ENCODE measurements around the gene SDF2.

The SDF2 gene

GRCh38 chr17:28648698-28649097, 13.0 kb downstream of the SDF2 start:
- ATAC-seq = no peak

GRCh38 chr17:28646039-28646754, 15.5 kb downstream of the SDF2 start:
- no peak for ATAC-seq
- no peak for TF ChIP-seq BACH2 (CRISPR knock-in tag; IDR thresholded peaks at IDR 0.05; ENCODE audit: borderline replicate concordance)
- TF ChIP-seq CSDC2 (CRISPR knock-in tag; IDR thresholded peaks at IDR 0.05) = no peak
- TF ChIP-seq ARNTL (CRISPR knock-in tag; IDR thresholded peaks at IDR 0.05; ENCODE audit: borderline replicate concordance, low read depth) = no peak
- no peak for TF ChIP-seq PPARA (CRISPR knock-in tag; IDR thresholded peaks at IDR 0.05; ENCODE audit: borderline replicate concordance)
- no peak for TF ChIP-seq ZNF565 (CRISPR knock-in tag; conservative IDR thresholded peaks at IDR 0.05; ENCODE audit: low read depth)
- TF ChIP-seq RARB (CRISPR knock-in tag; IDR thresholded peaks at IDR 0.05) = no peak
- no peak for TF ChIP-seq TSHZ2 (CRISPR knock-in tag; IDR thresholded peaks at IDR 0.05)
- no peak for TF ChIP-seq ZNF70 (CRISPR knock-in tag; IDR thresholded peaks at IDR 0.05)

More at GRCh38 chr17:28648698-28649097, 13.0 kb downstream of the SDF2 start:
- no peak for TF ChIP-seq ESRRG (CRISPR knock-in tag; IDR thresholded peaks at IDR 0.05)
- TF ChIP-seq CSDC2 (CRISPR knock-in tag; IDR thresholded peaks at IDR 0.05) = no peak
- no peak for TF ChIP-seq GLIS3 (CRISPR knock-in tag; IDR thresholded peaks at IDR 0.05)
- TF ChIP-seq ZNF70 (CRISPR knock-in tag; IDR thresholded peaks at IDR 0.05) = no peak
- no peak for TF ChIP-seq POU6F1 (CRISPR knock-in tag; IDR thresholded peaks at IDR 0.05; ENCODE audit: borderline replicate concordance, low read depth)
- TF ChIP-seq BACH2 (CRISPR knock-in tag; IDR thresholded peaks at IDR 0.05; ENCODE audit: borderline replicate concordance) = no peak
- TF ChIP-seq PPARA (CRISPR knock-in tag; IDR thresholded peaks at IDR 0.05; ENCODE audit: borderline replicate concordance) = no peak
- TF ChIP-seq ZC3H10 (CRISPR knock-in tag; IDR thresholded peaks at IDR 0.05) = no peak
- TF ChIP-seq ZFP3 (CRISPR knock-in tag; IDR thresholded peaks at IDR 0.05) = no peak
- no peak for TF ChIP-seq TOX (CRISPR knock-in tag; IDR thresholded peaks at IDR 0.05; ENCODE audit: borderline replicate concordance)
- no peak for TF ChIP-seq PATZ1 (CRISPR knock-in tag; IDR thresholded peaks at IDR 0.05; ENCODE audit: borderline replicate concordance)
- no peak for TF ChIP-seq TCF4 (CRISPR knock-in tag; IDR thresholded peaks at IDR 0.05; ENCODE audit: borderline replicate concordance)
- no peak for TF ChIP-seq CREB5 (CRISPR knock-in tag; IDR thresholded peaks at IDR 0.05; ENCODE audit: low read depth)
- TF ChIP-seq OSR1 (CRISPR knock-in tag; IDR thresholded peaks at IDR 0.05) = no peak
- TF ChIP-seq CSRNP3 (CRISPR knock-in tag; IDR thresholded peaks at IDR 0.05) = no peak
- TF ChIP-seq ZNF8 (CRISPR knock-in tag; IDR thresholded peaks at IDR 0.05) = no peak
- TF ChIP-seq TSHZ2 (CRISPR knock-in tag; IDR thresholded peaks at IDR 0.05) = no peak
